GM12874 (cell line): Measurements from ENCODE around the gene PDIA2.

Source experiments
- TF ChIP-seq, protein P1 (sequence below): IDR thresholded peaks from 2 replicates; pipeline ENCODE4 v1.5.1; 2011; ENCODE audit warnings: low read depth, mild to moderate bottlenecking, control low read depth, low read length, moderate library complexity; ENCODE audit not compliant: insufficient read depth

The PDIA2 gene

DNA sequence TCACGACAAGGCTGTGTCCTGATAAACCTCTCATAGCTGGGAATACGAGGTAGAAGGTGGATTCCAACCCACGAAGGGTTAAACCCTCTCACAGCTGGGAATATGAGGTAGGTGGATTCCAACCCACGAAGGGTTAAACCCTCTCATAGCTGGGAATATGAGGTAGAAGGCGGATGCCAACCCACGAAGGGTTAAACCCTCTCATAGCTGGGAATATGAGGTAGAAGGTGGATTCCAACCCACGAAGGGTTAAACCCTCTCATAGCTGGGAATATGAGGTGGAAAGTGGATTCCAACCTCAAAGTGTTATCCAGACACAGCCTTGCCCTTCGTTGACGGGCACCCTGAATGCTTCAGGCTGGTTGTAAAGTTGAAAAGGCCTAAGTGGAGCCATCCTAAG, 38.6 kb downstream of the PDIA2 start:
- TF ChIP-seq, protein P1, sequence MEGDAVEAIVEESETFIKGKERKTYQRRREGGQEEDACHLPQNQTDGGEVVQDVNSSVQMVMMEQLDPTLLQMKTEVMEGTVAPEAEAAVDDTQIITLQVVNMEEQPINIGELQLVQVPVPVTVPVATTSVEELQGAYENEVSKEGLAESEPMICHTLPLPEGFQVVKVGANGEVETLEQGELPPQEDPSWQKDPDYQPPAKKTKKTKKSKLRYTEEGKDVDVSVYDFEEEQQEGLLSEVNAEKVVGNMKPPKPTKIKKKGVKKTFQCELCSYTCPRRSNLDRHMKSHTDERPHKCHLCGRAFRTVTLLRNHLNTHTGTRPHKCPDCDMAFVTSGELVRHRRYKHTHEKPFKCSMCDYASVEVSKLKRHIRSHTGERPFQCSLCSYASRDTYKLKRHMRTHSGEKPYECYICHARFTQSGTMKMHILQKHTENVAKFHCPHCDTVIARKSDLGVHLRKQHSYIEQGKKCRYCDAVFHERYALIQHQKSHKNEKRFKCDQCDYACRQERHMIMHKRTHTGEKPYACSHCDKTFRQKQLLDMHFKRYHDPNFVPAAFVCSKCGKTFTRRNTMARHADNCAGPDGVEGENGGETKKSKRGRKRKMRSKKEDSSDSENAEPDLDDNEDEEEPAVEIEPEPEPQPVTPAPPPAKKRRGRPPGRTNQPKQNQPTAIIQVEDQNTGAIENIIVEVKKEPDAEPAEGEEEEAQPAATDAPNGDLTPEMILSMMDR: no peak

DNA sequence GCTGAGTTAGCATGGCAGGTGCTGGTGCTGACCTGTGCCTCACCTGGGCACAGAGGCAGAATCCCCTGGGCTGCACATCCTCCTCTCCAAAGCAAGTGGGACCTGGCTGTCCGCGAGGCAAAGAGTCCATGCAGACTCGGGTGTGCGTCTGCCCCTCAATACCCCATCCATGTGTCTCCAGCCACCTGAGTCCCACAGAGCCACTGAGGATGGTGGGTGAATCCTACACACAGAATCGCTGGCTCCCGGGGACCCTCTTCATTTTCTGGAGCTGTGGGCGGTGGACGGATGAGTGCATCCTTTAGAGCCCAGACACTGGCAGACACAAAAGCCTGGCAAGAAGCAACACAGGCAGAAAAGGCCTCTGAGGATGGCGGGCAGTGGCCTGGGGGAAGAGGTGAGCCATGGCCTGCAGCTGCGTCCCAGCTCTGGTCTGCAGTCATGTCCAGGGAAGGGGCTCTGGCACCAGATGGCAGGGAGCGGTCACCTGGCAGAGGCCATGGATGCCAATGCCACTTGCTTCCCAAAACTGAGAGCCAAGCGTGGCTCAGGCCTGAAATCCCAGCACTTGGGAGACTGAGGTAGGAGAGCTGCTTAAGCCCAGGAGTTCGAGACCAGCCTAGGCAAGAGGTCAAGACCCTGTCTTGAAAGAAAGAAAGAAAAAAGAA, 39.6 kb downstream of the PDIA2 start:
- TF ChIP-seq, protein P1: no peak

DNA sequence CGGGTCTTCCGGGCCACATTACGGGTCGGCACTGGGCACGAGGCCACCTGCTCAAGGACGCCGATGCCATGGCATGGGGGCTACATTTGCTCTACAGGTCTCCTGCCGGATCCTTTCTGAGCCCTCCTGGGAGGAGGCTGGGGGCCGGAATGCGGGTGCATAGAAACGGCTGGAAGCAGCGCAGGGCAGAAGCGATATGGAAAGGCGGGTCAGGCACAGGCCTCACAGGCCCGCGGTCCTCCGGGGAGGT, 41.2 kb downstream of the PDIA2 start:
- TF ChIP-seq, protein P1: no peak

DNA sequence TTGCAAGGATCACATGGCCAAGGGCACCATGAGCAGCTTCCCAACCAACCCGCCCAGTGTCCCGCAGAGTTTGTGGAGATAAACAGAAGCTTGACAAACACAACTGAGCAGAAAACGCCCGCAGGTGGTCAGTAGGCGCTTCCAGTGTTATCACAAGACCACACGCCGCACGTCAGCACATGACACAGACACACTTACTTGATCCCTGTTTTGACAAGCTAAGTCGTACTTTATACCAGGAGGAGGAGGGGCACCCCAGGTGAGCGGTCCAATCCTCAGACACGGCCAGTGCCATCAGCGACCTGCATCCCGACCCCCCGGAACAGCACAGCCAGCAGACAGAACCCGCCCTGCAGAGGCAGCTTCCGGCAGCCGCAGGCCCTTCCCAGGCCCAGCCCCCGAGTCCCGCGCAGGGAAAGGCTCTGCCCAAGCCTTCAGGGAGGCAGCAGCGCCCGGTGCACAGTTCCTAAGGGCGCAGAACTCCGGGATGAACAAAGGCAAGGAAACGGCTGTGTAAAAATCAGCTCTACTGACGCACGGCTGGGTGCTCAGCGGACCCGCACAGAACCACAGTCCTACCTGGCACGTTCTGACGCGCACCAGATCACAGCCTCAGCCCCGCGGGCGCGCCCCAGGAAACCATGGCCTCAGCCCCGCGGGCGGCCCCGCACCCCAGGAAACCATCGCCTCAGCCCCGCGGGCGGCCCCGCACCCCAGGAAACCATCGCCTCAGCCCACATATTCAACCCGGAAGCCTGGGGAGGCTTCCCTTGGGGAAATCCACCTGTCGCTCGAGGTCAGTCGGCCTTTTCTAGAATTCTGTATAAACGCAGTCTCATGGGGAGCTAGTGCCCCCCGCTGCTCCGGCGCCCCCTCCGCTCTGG, 41.7 kb downstream of the PDIA2 start:
- TF ChIP-seq, protein P1: no peak

DNA sequence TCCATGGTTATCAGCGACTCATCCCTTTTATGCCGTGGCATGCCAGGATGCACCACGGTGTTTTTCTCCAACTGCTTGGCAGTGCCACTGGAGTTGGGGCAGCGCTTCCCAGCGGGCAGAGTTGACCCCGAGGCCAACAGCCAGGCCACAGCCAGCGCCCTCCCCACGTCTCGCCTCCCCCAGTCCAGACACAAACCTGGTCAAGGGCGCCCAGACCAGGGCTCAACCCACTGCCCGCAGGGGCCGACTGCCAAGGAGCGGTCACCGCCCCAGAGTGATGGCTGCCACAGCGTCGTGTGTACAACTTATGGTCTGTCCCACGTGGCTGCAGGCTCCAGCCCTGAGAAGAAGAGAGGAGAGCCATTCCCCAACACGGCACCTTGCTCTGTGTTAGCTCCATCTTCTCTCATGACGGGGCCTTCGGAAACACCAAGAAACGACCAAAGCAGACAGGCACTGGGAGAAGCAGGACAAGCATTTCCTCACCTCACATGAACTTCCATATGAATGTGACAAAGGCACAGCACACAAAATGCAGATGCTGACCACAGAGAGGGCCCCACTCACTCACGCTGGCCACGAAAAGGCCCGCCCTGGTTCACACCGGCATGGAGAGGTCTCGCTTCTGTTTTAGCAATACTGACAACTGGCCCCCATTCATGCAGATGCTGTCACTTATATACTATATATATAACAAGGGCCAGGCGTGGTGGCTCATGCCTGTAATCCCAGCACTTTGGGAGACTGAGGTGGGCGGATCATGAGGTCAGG, 42.6 kb downstream of the PDIA2 start:
- TF ChIP-seq, protein P1: no peak

DNA sequence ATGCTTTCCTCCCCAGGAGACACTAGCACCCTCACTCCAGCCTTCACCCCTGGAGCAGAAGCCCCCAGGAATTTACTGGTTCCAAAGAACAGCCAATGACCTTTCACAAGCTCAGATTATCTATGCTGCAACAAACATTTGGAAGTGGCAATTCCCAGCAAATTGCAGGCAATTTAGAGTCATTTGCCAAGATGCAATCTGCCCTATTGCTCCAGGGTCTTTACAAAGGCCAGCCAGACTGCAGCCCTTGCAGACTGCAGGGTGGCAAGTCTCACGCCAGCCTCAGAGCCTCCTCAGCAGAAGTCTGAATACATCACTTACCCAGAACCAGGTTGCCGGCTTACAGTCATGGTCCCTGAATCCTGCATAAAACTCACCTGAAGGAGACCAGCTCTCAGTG, 47.8 kb downstream of the PDIA2 start:
- TF ChIP-seq, protein P1: no peak

DNA sequence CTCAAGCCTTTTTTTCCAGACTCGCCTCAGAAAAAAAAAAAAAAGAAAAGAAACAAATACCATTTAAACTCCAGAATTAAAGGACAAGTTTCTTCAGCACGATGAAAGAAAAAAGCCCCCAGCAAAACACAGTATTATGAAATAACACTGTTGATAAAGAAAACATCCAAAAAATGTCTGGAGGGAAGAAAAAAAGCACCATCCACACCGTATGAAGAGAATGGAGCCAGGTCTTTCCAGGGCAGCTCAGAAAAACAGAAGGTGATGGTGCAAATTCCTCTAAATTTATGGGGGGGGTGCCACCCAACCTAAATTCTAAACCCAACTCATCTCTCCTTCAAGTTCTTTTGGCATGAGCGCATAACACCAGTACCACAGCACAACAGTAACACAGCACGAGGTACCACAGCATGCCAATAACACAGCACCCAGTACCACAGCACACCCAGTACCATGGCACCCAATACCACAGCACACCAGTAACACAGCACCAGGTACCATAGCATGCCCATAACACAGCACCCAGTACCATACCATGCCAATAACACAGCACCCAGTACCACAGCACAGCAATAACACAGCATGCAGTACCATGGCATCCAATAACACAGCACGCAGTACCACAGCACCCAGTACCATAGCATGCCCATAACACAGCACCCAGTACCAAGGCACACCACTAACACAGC, 50.6 kb downstream of the PDIA2 start:
- TF ChIP-seq, protein P1: no peak
